HepG2 (cell line): ENCODE data around the gene BRSK2. TPM values are rescaled to one million over a fixed set of nuclear protein-coding genes. Genes with fewer than 3 reads are reported as not detected.
A peak's percentile ranks its signal among the peaks of the same experiment; 100 is the strongest.

Source experiments
- ADNP ChIP-seq: sonication (generic); formaldehyde crosslinking; IDR thresholded peaks from 2 replicates; pipeline ENCODE4 v1.4.0; 2020; ENCODE audit warnings: missing genetic modification reagents
- ERF ChIP-seq: IDR thresholded peaks from 2 replicates; pipeline ENCODE4 v1.6.1; 2018; ENCODE audit warnings: missing biosample characterization, missing genetic modification reagents
- FOXO4 ChIP-seq: sonication (generic); formaldehyde crosslinking; conservative IDR thresholded peaks from 2 replicates; pipeline ENCODE4 v1.8.1; 2023; ENCODE audit warnings: missing genetic modification reagents
- MBD4 ChIP-seq: IDR thresholded peaks from 2 replicates; pipeline ENCODE4 v1.6.1; 2012; ENCODE audit warnings: low read length, inconsistent platforms, borderline replicate concordance
- NFAT5 ChIP-seq: sonication (generic); formaldehyde crosslinking; IDR thresholded peaks from 2 replicates; pipeline ENCODE4 v1.4.0; 2020; ENCODE audit warnings: missing genetic modification reagents
- SALL2 ChIP-seq: sonication (generic); formaldehyde crosslinking; IDR thresholded peaks from 2 replicates; pipeline ENCODE4 v1.8.1; 2023; ENCODE audit warnings: mild to moderate bottlenecking, missing genetic modification reagents, inconsistent platforms
- SMAD1 ChIP-seq: sonication (generic); formaldehyde crosslinking; IDR thresholded peaks from 2 replicates; pipeline ENCODE4 v1.4.0; 2020; ENCODE audit warnings: missing genetic modification reagents, low read depth, mild to moderate bottlenecking, borderline replicate concordance
- ZBED4 ChIP-seq: sonication (generic); formaldehyde crosslinking; IDR thresholded peaks from 2 replicates; pipeline ENCODE4 v1.4.0; 2020; ENCODE audit warnings: missing genetic modification reagents, borderline replicate concordance
- ZNF382 ChIP-seq: sonication (generic); formaldehyde crosslinking; IDR thresholded peaks from 2 replicates; pipeline ENCODE4 v1.5.0; 2020; ENCODE audit warnings: missing genetic modification reagents, mild to moderate bottlenecking, borderline replicate concordance
- polyA plus RNA-seq, 8 experiments: library from polyadenylated mRNA; depleted of rRNA in 3 of 8; stranded (reverse) in 7 of 8; unstranded in 1 of 8; fragments of >200 nt; fragmentation: Illumina TruSeq in 4 of 8; extraction: Trizol in 4 of 8; gene quantifications; 2 replicates each; pipeline versions ENCODE4 v1.2.1 to v1.2.3, GENCODE V29; 2011 to 2016; ENCODE audit warnings: low read depth in 4 of 8, missing spikeins in 1 of 8, mixed read lengths in 1 of 8; ENCODE audit not compliant: insufficient read depth in 1 of 8
- total RNA-seq, 5 experiments: library from RNA; depleted of rRNA; stranded (reverse); fragments of >200 nt; fragmentation: Illumina TruSeq; extraction: Trizol; gene quantifications; 2 replicates each; pipeline ENCODE4 v1.2.3, GENCODE V29; 2016; ENCODE audit warnings: low read depth in 1 of 5
- TF ChIP-seq, protein P1 (sequence below): sonication (generic); formaldehyde crosslinking; IDR thresholded peaks from 2 replicates; pipeline ENCODE4 v1.4.0; 2020; ENCODE audit warnings: missing genetic modification reagents, borderline replicate concordance
- TF ChIP-seq, protein P2 (sequence below): sonication (generic); formaldehyde crosslinking; IDR thresholded peaks from 2 replicates; pipeline ENCODE4 v1.5.0; 2020; ENCODE audit warnings: missing genetic modification reagents

Gene BRSK2
- total and polyA plus RNA-seq, 2 of the 13 experiments (the other 11 are each of a cell fraction or from before 2014, with no cell fraction given): 0.74 to 1.1 TPM

DNA sequence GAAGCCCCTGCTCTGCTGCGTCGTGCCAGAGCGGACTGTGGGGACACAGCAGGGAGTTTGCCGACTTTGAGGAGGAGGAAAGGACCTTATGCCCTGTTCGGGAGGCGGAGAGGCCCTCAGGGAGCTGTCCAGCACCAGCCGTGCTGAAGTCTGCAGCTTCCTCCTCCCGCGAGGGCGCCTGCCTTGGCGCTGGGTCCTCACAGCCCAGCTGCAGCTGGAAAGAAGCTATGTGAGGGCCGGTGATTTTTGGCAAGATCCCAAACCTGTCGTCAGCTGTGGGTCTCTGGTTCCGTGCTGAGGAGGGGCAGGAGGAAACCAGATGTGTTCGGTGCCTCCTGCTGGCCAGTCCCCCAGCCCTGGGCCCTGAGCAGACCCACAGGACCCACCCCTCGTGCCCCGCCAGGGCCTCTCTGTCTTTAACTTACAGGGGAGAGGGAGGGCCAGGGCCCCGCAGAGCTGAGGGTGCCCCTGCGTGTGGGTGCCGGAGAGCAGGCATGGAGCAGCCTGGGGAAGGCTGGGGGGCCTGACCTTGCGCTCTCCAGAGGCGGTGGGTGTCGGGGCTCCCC is 12.0 kb downstream of the BRSK2 start (continued):
- TF ChIP-seq ZBED4: no peak
- peak; percentile 87 for TF ChIP-seq NFAT5 (CRISPR knock-in tag)
- 0 out of 2 replicates have a peak, but pooled peaks have one; percentile 52 for TF ChIP-seq SALL2 (CRISPR knock-in tag)
- TF ChIP-seq ADNP (CRISPR knock-in tag): no peak
- TF ChIP-seq, protein P1, sequence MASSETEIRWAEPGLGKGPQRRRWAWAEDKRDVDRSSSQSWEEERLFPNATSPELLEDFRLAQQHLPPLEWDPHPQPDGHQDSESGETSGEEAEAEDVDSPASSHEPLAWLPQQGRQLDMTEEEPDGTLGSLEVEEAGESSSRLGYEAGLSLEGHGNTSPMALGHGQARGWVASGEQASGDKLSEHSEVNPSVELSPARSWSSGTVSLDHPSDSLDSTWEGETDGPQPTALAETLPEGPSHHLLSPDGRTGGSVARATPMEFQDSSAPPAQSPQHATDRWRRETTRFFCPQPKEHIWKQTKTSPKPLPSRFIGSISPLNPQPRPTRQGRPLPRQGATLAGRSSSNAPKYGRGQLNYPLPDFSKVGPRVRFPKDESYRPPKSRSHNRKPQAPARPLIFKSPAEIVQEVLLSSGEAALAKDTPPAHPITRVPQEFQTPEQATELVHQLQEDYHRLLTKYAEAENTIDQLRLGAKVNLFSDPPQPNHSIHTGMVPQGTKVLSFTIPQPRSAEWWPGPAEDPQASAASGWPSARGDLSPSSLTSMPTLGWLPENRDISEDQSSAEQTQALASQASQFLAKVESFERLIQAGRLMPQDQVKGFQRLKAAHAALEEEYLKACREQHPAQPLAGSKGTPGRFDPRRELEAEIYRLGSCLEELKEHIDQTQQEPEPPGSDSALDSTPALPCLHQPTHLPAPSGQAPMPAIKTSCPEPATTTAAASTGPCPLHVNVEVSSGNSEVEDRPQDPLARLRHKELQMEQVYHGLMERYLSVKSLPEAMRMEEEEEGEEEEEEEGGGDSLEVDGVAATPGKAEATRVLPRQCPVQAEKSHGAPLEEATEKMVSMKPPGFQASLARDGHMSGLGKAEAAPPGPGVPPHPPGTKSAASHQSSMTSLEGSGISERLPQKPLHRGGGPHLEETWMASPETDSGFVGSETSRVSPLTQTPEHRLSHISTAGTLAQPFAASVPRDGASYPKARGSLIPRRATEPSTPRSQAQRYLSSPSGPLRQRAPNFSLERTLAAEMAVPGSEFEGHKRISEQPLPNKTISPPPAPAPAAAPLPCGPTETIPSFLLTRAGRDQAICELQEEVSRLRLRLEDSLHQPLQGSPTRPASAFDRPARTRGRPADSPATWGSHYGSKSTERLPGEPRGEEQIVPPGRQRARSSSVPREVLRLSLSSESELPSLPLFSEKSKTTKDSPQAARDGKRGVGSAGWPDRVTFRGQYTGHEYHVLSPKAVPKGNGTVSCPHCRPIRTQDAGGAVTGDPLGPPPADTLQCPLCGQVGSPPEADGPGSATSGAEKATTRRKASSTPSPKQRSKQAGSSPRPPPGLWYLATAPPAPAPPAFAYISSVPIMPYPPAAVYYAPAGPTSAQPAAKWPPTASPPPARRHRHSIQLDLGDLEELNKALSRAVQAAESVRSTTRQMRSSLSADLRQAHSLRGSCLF (CRISPR knock-in tag): no peak
- no peak for TF ChIP-seq SMAD1 (CRISPR knock-in tag)
- TF ChIP-seq MBD4: no peak
- TF ChIP-seq ZNF382 (CRISPR knock-in tag): no peak
- TF ChIP-seq FOXO4: no peak
- TF ChIP-seq, protein P2, sequence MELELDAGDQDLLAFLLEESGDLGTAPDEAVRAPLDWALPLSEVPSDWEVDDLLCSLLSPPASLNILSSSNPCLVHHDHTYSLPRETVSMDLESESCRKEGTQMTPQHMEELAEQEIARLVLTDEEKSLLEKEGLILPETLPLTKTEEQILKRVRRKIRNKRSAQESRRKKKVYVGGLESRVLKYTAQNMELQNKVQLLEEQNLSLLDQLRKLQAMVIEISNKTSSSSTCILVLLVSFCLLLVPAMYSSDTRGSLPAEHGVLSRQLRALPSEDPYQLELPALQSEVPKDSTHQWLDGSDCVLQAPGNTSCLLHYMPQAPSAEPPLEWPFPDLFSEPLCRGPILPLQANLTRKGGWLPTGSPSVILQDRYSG (CRISPR knock-in tag): 0 out of 2 replicates have a peak, but pooled peaks have one; percentile 68
- TF ChIP-seq ERF (CRISPR knock-in tag): peak; percentile 68; the same call in 1 of the 2 replicates
